RKO (cell line): Measurements from ENCODE around the gene AGXT.

Experiments used
- DNase-seq: peaks from one replicate; pipeline ENCODE4 v3.0.0-alpha.2; 2016; ENCODE audit warnings: low spot score

AGXT gene

GRCh38 chr2:240929364-240930095 lies 60.9 kb downstream of the AGXT start:
- no peak for DNase-seq
